GM21737 (cell line): ENCODE results near the gene UVSSA.

ENCODE experiments used
- ATAC-seq: cut with Tn5 transposase; IDR thresholded peaks from one replicate; pipeline ENCODE4 v1.9.1; 2021; ENCODE audit warnings: mild to moderate bottlenecking, moderate library complexity; ENCODE audit not compliant: unreplicated experiment

UVSSA gene

GRCh38 chr4:1346781-1347409, at the start of gene UVSSA:
UVSSA (plus strand) TSS chr4:1347208; CDS start chr4:1348092, 884 bp downstream.
- peak; percentile 92 for ATAC-seq

- no peak for ATAC-seq
Measured at GRCh38 chr4:1297456-1298325, 49.3 kb upstream of the UVSSA start.

GRCh38 chr4:1298461-1298860, 48.5 kb upstream of the UVSSA start:
- no peak for ATAC-seq

- no peak for ATAC-seq
Measured at GRCh38 chr4:1299301-1299860, 47.6 kb upstream of the UVSSA start.

GRCh38 chr4:1300466-1301455, 46.2 kb upstream of the UVSSA start:
- ATAC-seq = no peak

- ATAC-seq = no peak
Measured at GRCh38 chr4:1302159-1302558, 44.8 kb upstream of the UVSSA start.

GRCh38 chr4:1305261-1305711, 41.7 kb upstream of the UVSSA start:
- no peak for ATAC-seq

GRCh38 chr4:1305781-1306455, 41.1 kb upstream of the UVSSA start:
- no peak for ATAC-seq

- no peak for ATAC-seq
Measured at GRCh38 chr4:1307951-1308735, 38.9 kb upstream of the UVSSA start.

GRCh38 chr4:1309261-1310010, 37.6 kb upstream of the UVSSA start:
- ATAC-seq = peak; percentile 90

- no peak for ATAC-seq
Measured at GRCh38 chr4:1310031-1310795, 36.8 kb upstream of the UVSSA start.

GRCh38 chr4:1310796-1311631, 36.0 kb upstream of the UVSSA start:
- no peak for ATAC-seq

- ATAC-seq = no peak
Measured at GRCh38 chr4:1312821-1313640, 34.0 kb upstream of the UVSSA start.

- ATAC-seq = no peak
Measured at GRCh38 chr4:1315306-1315705, 31.7 kb upstream of the UVSSA start.

- no peak for ATAC-seq
Measured at GRCh38 chr4:1315836-1316536, 31.0 kb upstream of the UVSSA start.
